ENCODE measurements around the gene TAS1R3.
A peak's percentile ranks its signal among the peaks of the same experiment; 100 is the strongest.

The TAS1R3 gene

DNA sequence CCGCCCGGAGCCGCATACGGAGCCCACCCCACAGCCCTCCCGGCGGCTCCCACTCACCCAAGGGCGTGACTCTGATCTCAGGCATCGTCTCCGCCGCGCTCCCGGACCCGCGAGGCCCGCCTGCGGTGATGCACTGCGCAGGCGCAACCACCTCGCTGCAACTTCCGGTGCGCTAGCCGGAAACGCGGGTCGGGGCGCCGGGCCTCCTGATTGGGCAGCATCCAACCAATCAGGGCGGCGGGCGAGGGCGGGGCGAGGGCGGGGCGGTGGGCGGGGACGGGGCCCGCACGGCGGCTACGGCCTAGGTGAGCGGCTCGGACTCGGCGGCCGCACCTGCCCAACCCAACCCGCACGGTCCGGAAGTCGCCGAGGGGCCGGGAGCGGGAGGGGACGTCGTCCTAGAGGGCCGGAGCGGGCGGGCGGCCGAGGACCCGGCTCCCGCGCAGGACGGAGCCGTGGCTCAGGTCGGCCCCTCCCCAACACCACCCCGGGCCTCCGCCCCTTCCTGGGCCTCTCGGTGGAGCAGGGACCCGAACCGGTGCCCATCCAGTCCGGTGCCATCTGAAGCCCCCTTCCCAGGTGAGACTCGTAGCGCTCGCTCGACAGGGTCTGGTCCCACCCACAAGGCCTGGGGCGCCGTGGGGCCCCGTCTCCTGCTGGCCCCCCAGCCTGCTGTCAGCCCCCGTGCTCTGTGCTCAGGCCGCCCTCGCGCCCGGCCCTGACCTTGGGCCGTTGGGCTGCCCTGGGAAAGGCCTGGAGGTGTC is 6.4 kb upstream of the TAS1R3 start, which contains the start of the genes CPTP and INTS11:
Gene CPTP, plus strand, starts transcription at position 279 of the 764 bp plus-strand sequence. CDS start 2,109 bp downstream, outside the sequence.
Gene INTS11, minus strand, starts transcription at position 137 of the 764 bp plus-strand sequence. Its CDS starts 52 bp downstream, at position 85.
- peak; percentile 95 for DNase-seq (ENCODE audit: low spot score)

DNA sequence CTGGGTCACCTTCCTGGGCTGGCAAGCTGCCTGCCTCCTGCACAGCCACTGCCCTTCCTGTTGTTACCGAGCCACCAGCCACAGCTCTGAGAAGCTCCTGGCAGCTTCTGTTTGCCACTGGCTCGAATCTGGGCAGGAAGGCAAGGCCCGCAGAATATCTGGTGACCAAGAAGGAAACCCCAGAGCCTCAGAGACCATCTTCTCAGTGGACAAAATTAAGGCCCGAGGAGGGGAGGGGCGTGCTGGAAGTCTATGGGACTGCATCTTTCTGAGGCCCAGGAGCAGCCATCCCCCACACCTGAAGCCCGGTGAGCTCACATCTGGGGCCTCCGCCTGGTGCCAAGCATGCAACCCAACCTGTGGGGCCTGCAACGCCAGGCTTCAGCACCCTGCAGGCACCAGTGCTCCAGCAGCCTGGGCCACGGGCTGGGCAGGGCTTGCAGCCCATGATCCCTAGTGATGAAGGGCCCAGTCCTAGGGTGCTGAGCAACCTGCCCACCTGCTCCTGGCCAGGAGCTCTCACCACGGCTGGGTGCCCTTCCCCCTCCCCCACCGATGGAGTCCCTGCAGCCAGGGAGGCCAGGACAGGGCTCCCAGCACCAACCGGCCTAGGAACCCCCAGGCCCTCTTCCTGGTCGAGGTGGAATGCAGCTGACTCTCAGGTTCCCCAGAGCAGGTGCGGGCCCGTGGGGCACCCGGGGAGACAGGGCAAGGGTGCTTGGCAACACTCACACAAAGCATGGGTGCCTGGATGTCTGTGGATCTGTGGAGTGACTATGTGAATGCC is 5.6 kb upstream of the TAS1R3 start:
- DNase-seq (ENCODE audit: low spot score), result no peak

DNA sequence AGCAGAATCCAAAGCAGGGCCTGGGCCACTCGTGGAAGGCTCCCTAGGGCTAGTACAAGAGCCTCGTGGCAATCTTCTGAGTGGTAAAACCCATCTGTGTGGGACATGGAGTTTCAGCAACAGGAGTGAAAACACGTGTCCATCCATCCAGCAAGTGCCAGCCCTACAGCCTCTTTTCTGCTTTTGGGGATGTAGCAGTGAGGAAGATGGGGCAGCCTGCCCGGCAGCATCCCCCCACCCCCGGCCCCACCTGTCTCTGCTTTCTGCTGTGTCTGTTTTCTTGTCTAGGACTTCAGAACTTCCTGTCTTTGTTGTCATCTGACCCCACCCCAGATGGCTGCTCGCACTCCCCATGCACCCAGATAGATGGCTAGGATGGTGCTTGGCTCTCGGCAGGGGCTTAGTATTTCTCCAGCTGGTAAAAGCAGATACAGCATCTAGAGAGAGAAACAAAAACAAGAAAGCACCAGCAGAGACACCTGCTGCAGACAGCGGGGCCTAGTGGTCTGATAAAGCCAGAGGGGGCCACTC is 4.9 kb upstream of the TAS1R3 start:
- DNase-seq (ENCODE audit: low spot score), result no peak

DNA sequence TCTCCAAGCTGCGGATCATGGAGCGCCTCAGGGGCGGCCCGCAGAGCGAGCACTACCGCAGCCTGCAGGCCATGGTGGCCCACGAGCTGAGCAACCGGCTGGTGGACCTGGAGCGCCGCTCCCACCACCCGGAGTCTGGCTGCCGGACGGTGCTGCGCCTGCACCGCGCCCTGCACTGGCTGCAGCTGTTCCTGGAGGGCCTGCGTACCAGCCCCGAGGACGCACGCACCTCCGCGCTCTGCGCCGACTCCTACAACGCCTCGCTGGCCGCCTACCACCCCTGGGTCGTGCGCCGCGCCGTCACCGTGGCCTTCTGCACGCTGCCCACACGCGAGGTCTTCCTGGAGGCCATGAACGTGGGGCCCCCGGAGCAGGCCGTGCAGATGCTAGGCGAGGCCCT is 3.8 kb upstream of the TAS1R3 start:
- no peak for DNase-seq (ENCODE audit: low spot score)

DNA sequence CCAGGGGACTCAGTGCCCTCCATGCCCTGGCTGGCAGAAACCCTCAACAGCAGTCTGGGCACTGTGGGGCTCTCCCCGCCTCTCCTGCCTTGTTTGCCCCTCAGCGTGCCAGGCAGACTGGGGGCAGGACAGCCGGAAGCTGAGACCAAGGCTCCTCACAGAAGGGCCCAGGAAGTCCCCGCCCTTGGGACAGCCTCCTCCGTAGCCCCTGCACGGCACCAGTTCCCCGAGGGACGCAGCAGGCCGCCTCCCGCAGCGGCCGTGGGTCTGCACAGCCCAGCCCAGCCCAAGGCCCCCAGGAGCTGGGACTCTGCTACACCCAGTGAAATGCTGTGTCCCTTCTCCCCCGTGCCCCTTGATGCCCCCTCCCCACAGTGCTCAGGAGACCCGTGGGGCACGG is 2.8 kb upstream of the TAS1R3 start:
- no peak for DNase-seq (ENCODE audit: low spot score)

DNA sequence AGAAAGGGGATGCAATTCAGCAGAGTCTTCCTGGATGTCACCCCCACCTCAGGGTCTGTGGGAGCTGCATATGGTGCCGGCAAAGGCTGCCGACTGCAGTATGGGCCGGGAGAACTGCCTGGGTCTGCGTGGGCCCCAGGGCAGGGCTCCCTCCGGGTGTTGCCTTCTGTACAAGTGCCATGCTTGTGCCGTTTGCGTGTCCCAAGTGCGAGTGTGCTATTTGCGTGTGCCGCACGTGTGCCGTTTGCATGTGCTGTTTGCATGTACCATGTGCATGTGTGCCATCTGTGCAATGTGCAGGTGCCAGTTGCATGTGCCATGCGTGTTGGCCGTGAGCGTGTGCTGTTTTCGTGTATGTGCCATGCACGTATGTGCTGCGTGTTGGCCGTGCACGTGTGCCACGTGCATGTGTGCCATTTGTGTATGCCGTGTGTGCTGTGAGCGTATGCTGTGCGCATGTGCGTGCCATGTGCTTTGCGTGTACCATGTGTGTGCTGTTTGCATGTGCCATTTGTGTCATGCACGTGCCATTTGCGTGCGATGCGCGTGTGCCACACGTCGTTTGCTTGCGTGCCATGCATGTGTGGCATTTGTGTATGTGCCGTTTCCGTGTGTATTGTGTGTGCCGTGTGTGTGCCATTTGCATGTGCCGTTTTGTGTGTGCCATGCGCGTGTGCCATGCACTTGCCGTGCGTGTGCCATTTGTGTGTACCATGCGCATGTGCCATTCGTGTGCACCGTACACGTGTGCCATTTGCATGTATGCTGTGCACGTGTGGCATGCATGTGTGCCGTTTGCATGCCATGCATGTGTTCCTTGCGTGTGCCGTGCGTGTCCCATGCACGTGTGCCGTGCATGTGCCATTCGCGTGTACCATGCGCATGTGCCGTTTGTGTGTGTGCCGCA is 1.5 kb upstream of the TAS1R3 start:
- DNase-seq (ENCODE audit: low spot score), result no peak

DNA sequence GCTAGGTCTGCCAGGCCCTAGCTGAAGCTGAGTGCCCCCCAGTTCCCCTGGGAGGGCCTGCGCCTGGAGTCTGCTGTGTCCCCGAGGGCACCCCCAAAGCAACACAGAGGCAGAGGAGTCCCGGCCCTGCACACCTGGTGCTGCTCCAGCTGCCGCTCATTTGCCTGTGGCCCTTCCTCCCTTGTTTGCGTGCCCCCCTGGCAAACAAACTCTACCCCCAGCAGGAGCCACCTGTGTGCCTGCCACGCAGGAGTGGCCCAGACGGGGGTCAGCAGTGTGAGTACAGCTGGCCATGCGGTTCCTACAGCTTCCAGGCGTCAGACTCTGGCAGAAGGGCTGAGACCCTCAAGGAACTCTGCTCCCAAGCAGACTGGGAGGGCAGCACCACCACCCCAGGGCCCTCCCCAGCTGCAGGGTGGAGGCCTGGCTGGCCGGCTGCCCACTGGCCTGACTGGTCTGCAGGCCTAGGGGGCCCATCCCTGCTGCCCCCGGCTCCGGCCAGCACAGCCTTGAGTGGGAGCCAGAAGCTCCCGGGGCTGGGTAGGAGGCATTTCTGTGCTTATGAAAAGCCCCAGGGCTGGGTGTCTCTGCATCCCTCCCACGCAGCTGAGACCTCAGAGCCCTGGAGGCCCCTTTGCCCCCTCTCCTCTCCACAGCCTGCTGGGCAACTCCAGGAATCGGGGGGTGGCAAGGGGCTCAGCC is 563 bp upstream of the TAS1R3 start:
- no peak for DNase-seq (ENCODE audit: low spot score)

DNA sequence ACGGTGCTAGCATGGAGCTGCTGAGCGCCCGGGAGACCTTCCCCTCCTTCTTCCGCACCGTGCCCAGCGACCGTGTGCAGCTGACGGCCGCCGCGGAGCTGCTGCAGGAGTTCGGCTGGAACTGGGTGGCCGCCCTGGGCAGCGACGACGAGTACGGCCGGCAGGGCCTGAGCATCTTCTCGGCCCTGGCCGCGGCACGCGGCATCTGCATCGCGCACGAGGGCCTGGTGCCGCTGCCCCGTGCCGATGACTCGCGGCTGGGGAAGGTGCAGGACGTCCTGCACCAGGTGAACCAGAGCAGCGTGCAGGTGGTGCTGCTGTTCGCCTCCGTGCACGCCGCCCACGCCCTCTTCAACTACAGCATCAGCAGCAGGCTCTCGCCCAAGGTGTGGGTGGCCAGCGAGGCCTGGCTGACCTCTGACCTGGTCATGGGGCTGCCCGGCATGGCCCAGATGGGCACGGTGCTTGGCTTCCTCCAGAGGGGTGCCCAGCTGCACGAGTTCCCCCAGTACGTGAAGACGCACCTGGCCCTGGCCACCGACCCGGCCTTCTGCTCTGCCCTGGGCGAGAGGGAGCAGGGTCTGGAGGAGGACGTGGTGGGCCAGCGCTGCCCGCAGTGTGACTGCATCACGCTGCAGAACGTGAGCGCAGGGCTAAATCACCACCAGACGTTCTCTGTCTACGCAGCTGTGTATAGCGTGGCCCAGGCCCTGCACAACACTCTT is 1.1 kb downstream of the TAS1R3 start:
- DNase-seq (ENCODE audit: low spot score), result no peak

DNA sequence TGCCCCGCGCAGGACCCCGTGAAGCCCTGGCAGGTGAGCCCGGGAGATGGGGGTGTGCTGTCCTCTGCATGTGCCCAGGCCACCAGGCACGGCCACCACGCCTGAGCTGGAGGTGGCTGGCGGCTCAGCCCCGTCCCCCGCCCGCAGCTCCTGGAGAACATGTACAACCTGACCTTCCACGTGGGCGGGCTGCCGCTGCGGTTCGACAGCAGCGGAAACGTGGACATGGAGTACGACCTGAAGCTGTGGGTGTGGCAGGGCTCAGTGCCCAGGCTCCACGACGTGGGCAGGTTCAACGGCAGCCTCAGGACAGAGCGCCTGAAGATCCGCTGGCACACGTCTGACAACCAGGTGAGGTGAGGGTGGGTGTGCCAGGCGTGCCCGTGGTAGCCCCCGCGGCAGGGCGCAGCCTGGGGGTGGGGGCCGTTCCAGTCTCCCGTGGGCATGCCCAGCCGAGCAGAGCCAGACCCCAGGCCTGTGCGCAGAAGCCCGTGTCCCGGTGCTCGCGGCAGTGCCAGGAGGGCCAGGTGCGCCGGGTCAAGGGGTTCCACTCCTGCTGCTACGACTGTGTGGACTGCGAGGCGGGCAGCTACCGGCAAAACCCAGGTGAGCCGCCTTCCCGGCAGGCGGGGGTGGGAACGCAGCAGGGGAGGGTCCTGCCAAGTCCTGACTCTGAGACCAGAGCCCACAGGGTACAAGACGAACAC is 1.8 kb downstream of the TAS1R3 start:
- DNase-seq (ENCODE audit: low spot score), result no peak

DNA sequence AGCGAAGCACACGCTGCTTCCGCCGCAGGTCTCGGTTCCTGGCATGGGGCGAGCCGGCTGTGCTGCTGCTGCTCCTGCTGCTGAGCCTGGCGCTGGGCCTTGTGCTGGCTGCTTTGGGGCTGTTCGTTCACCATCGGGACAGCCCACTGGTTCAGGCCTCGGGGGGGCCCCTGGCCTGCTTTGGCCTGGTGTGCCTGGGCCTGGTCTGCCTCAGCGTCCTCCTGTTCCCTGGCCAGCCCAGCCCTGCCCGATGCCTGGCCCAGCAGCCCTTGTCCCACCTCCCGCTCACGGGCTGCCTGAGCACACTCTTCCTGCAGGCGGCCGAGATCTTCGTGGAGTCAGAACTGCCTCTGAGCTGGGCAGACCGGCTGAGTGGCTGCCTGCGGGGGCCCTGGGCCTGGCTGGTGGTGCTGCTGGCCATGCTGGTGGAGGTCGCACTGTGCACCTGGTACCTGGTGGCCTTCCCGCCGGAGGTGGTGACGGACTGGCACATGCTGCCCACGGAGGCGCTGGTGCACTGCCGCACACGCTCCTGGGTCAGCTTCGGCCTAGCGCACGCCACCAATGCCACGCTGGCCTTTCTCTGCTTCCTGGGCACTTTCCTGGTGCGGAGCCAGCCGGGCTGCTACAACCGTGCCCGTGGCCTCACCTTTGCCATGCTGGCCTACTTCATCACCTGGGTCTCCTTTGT is 2.6 kb downstream of the TAS1R3 start:
- DNase-seq (ENCODE audit: low spot score), result no peak

DNA sequence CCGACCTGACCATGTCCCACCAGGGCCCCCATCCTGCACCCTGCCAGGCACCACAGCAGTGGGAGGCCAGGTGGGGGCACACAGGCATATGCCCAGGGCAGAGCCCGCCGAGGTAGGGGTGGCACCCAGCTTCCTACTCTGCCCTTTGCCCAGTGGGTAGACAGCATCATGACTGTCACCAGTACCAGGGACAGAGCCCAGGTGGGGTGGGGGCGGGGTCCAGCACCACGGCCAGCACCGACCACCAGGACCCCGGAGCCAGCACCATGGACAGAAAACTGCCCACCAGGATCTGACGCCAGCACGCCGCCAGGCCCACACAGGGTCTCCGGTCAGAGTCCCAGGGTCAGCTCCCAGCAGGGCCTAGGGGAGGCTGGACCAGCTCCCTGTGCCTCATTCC is 3.8 kb downstream of the TAS1R3 start:
- DNase-seq (ENCODE audit: low spot score), result no peak

DNA sequence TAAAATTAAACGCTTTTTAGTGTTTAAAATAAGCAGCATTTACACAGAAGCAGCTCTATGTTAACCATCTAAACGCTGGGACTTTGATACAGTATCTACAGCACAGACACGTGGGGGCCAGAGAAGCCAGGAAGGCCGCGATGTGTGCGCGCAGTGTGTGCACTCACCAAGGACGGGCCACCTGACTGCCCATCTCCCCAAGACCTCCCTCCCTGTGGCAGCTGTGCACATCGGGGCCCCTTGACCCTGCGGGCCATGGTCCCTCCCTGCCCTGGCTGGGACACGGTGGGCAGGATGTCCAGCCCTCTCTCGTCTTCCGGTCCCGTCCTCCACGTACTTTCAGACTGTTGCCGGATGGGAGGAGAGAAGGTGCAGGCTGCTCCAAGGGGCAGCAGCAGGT is 4.2 kb downstream of the TAS1R3 start:
- no peak for DNase-seq (ENCODE audit: low spot score)

DNA sequence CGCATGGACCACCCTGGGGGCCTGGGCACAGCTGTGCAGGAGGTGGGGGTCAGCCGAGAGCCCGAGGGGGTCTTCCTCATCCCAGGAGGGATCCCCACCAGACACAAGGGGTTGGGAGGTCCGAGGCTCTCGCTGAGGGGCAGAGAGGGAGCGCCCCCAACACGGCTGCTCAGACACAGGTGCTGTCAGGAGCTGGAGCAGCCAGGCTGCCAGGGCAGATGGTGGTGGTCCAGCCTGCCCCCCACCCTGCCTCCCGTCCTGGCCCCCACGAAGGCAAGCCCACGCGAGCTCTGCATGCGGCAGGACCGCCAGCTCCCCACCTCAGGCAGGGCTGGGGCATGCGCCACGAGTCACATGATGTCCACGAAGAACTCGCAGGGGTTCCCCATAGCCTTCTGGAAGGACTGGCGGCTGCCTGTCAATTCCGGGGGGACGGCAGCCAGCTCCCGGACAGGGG is 4.7 kb downstream of the TAS1R3 start:
- DNase-seq (ENCODE audit: low spot score), result no peak

DNA sequence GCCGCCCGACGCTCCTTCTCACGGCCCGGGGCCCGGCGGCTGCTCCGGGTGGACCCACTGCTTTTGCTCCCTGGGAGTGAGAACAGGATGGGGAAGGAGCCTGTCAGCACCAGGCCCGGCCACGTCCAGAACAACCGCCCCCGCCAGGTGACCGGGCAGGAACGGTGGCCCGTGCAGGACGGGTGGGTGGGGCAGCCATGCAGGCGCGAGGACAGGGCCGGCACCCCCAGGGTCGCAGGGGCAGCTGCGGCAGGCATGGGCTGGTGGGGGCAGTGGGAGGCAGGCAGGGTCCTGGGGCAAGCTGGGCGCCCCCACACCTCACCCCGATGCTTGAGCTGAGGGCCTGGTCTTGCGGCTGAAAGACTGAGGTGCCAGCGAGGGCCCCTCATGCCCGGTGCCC is 5.4 kb downstream of the TAS1R3 start:
- DNase-seq (ENCODE audit: low spot score), result no peak

DNA sequence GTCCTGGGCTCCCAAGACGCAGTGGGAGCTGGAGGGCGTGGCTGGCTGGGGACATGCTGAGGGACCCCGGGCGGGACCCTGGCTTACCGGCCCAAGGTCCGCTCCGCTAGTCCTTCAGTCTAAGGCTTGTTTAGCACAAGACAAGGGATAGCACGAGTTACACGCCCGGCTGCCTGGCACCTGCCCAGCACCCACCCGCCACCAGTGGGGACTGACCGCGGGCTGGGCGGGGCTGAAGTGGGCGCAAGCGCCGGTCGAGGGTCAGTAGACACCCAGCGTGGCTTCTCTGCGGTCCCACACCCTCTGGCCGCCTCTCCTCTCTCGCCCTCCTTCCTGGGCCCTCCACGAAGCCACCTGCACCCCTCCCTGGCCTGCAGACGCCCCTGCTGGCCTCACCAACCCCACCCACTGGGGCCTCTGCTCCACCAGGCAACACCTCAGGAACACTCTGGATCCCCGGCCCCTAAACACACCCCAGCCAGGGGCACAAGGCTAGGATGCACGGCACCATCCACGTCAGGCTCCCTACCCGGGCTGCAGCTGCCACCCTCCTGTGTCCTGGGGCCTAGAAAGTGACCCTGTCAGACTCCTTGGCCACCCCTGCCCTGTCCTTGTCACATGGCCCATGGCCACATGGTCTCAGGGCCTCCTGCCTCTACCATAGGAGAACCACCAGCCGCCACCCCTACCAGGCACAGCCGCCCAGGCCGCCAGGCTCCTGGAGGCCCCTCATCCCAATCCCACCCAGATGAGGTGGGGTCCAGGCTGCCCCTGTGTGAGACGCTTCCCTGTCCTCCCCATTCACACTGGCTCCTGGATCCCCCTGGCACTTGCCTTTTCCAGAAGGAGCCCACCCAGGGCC is 6.1 kb downstream of the TAS1R3 start:
- DNase-seq (ENCODE audit: low spot score), result no peak

DNA sequence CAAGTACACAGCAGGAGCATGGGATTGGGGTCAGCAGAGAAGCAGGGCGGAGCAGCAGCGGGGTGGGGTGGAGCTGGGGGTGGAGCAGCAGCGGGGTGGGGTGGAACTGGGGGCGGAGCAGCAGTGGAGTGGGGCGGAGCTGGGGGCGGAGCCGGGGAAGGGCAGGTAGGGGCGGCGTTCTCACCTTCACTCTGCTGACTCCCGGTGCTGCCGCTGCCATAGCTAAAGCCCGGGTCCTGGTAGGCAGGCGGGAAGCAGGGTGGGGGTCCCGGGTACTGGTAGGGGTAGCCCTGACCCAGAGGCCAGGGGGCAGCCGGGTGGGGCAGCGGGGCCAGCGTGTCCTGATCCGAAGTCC is 6.7 kb downstream of the TAS1R3 start:
- DNase-seq (ENCODE audit: low spot score), result no peak

DNA sequence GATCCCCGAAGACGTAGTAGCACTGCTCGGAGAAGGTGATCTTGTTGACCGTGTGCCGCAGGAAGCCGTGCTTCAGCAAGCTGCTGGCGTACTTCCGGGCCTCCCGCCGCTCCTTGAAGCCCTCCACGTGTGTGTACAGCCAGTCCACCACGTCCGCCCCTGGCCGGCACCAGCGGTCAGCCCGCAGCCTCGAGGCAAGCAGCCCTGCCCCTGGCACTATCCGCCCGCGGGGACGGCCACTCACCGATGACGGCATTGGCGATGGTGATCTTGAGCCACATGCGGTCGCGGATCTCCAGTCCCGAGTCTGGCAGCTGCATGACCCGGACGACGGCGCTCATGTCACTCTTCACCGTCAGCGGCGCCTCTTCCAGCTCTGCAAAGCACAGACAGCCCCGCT is 7.2 kb downstream of the TAS1R3 start:
- no peak for DNase-seq (ENCODE audit: low spot score)

DNA sequence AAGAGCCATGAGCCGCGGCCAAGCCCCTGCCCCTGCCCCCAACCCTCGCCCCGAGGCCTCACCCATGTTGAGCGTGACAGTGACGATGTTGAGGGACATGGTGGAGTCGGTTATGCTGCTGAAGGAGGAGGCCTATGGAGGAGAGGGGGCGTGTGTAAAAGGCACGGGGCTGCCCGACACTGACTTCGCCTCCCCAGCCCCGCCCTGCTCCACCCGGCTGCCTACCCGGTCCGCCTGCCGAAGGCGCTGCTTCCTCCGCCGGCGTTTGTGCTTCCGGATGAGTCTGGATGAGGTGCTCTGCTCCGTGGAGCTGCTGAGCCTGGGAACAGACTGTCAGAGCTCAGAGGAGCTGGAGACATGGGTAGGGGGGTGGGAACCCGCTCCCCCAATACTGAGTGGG is 9.1 kb downstream of the TAS1R3 start:
- no peak for DNase-seq (ENCODE audit: low spot score)
